PFSK-1 (cell line): ENCODE measurements around the gene CCL18.

Experiments
- POLR2AphosphoS5 ChIP-seq: IDR thresholded peaks from 2 replicates; pipeline ENCODE4 v1.6.1; 2012; ENCODE audit warnings: low read depth, mild to moderate bottlenecking, control low read depth, low read length, moderate library complexity
- SIN3A ChIP-seq: IDR thresholded peaks from 2 replicates; pipeline ENCODE4 v1.6.1; 2012; ENCODE audit warnings: mild to moderate bottlenecking, low read length, moderate library complexity, borderline replicate concordance; ENCODE audit not compliant: insufficient read depth
- TAF1 ChIP-seq: IDR thresholded peaks from 2 replicates; pipeline ENCODE4 v1.6.1; 2012; ENCODE audit warnings: low read length, control low read depth, borderline replicate concordance; ENCODE audit not compliant: insufficient read depth
- TF ChIP-seq, protein P1 (sequence below), 2 experiments: IDR thresholded peaks; 2 replicates each; pipeline versions ENCODE4 v1.6.1 to v1.8.0; 2011 to 2012; ENCODE audit warnings: low read depth in 2 of 2, low read length in 2 of 2, control low read depth in 1 of 2, inconsistent platforms in 1 of 2, mild to moderate bottlenecking in 1 of 2, moderate library complexity in 1 of 2; ENCODE audit not compliant: insufficient read depth in 1 of 2

DNA sequence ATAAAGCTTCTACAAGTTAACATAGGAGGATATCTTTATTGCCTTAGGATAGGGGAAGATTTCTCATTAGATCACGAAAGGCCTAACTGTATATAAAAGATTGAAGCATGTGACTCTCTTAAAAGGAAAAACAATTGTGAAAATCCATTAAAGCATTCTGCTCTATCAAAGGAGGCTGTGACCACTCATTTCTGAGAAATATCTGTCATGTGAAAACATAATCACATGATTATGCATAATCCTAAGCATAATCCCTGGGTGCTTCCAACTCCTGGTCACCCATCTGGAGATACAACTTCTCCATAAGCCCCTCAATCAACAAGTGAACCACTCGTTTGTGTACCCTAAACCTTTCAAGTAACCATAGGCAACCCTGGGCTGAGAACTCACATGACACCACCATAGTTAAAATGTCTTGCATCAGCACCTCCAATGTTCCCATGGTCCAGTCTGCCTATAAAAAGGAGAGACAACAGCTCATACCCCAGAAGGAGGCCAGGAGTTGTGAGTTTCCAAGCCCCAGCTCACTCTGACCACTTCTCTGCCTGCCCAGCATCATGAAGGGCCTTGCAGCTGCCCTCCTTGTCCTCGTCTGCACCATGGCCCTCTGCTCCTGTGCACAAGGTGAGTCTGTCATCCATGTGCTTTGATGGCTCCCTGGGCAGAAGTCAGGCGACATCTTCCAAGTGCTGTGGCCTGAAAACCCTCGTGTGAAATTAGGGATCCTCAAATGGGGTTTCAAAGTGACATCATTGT lies at the start of gene CCL18:
- TF ChIP-seq POLR2AphosphoS5: no peak
- no peak for TF ChIP-seq TAF1
- no peak for TF ChIP-seq SIN3A
- TF ChIP-seq, protein P1, sequence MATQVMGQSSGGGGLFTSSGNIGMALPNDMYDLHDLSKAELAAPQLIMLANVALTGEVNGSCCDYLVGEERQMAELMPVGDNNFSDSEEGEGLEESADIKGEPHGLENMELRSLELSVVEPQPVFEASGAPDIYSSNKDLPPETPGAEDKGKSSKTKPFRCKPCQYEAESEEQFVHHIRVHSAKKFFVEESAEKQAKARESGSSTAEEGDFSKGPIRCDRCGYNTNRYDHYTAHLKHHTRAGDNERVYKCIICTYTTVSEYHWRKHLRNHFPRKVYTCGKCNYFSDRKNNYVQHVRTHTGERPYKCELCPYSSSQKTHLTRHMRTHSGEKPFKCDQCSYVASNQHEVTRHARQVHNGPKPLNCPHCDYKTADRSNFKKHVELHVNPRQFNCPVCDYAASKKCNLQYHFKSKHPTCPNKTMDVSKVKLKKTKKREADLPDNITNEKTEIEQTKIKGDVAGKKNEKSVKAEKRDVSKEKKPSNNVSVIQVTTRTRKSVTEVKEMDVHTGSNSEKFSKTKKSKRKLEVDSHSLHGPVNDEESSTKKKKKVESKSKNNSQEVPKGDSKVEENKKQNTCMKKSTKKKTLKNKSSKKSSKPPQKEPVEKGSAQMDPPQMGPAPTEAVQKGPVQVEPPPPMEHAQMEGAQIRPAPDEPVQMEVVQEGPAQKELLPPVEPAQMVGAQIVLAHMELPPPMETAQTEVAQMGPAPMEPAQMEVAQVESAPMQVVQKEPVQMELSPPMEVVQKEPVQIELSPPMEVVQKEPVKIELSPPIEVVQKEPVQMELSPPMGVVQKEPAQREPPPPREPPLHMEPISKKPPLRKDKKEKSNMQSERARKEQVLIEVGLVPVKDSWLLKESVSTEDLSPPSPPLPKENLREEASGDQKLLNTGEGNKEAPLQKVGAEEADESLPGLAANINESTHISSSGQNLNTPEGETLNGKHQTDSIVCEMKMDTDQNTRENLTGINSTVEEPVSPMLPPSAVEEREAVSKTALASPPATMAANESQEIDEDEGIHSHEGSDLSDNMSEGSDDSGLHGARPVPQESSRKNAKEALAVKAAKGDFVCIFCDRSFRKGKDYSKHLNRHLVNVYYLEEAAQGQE (IDR thresholded peaks at IDR 0.05; ENCODE audit: insufficient read depth in 1 of 2, low read depth in 2 of 2, low read length in 2 of 2): no peak
